OCI-LY7 (cell line): Measurements from ENCODE around the gene RNF5. TPM values are rescaled to one million over a fixed set of nuclear protein-coding genes. Genes with fewer than 3 reads are reported as not detected.
A peak's percentile ranks its signal among the peaks of the same experiment; 100 is the strongest.

Experiments
- BruUV-seq: library from RNA; stranded (reverse); fragments of 400-500 nt; replicated peaks from 2 replicates; lab custom pipeline; 2021; lab: Mats Ljungman, UMichigan
- CTCF ChIA-PET: fragments of 300-600 bp; sonication (Branson Sonifier 250); formaldehyde crosslinking; loops from one replicate; lab custom pipeline; 2022; ENCODE audit warnings: antibody characterized with exemption; ENCODE audit not compliant: unreplicated experiment; lab: Charles Lee
- POLR2A ChIA-PET: fragments of 300-600 bp; sonication (Branson Sonifier 250); formaldehyde crosslinking; loops from one replicate; lab custom pipeline; 2022; ENCODE audit warnings: antibody characterized with exemption; lab: Charles Lee
- DNase-seq: peaks from one replicate; pipeline ENCODE4 v3.0.0-alpha.2; 2015; ENCODE audit warnings: low spot score
- H2AFZ ChIP-seq: fragments of 200-600 bp; sonication (generic), shearing (Covaris generic); 2 replicates; pipeline ENCODE4 v1.6.1; 2014; ENCODE audit warnings: mild to moderate bottlenecking, antibody characterized with exemption, low read length, moderate library complexity
- H3K27ac ChIP-seq: fragments of 200-600 bp; sonication (generic); 2 replicates; pipeline ENCODE4 v1.5.1; 2014; ENCODE audit warnings: mixed run types, low read depth, mild to moderate bottlenecking, moderate library complexity, low read length, inconsistent platforms; ENCODE audit not compliant: poor library complexity, severe bottlenecking
- H3K36me3 ChIP-seq: fragments of 200-600 bp; sonication (generic); 2 replicates; pipeline ENCODE4 v1.6.1; 2014; ENCODE audit warnings: mild to moderate bottlenecking, antibody characterized with exemption, low read length, moderate library complexity, mixed read lengths; ENCODE audit not compliant: insufficient read depth
- H3K4me1 ChIP-seq: fragments of 200-600 bp; sonication (generic); 2 replicates; pipeline ENCODE4 v1.5.1; 2014; ENCODE audit warnings: mild to moderate bottlenecking, low read length; ENCODE audit not compliant: insufficient read depth, poor library complexity, severe bottlenecking
- H3K4me2 ChIP-seq: fragments of 200-600 bp; sonication (generic); 2 replicates; pipeline ENCODE4 v1.6.1; 2014; ENCODE audit warnings: mild to moderate bottlenecking, low read length
- H3K4me3 ChIP-seq: fragments of 200-600 bp; sonication (generic); 2 replicates; pipeline ENCODE4 v1.5.1; 2014; ENCODE audit warnings: mild to moderate bottlenecking, low read depth, low read length; ENCODE audit not compliant: poor library complexity, severe bottlenecking
- H3K79me2 ChIP-seq: fragments of 200-600 bp; sonication (generic); 2 replicates; pipeline ENCODE4 v1.6.1; 2016; ENCODE audit warnings: low read depth, mild to moderate bottlenecking, low read length, moderate library complexity, mixed read lengths; ENCODE audit not compliant: insufficient read depth
- H3K9me2 ChIP-seq: fragments of 200-600 bp; sonication (generic); 2 replicates; pipeline ENCODE4 v1.6.1; 2016; ENCODE audit warnings: mild to moderate bottlenecking, low read length, mixed read lengths; ENCODE audit not compliant: insufficient read depth
- H3K9me3 ChIP-seq: fragments of 200-600 bp; sonication (generic); 2 replicates; pipeline ENCODE4 v1.6.1; 2014; ENCODE audit warnings: mild to moderate bottlenecking, mixed run types, low read length, mixed read lengths
- H4K20me1 ChIP-seq: fragments of 200-600 bp; sonication (generic); 2 replicates; pipeline ENCODE4 v1.6.1; 2014; ENCODE audit warnings: mild to moderate bottlenecking, antibody characterized with exemption, low read length, moderate library complexity, mixed read lengths; ENCODE audit not compliant: insufficient read depth
- EZH2phosphoT487 ChIP-seq: fragments of 200-600 bp; sonication (generic); IDR thresholded peaks from 2 replicates; pipeline ENCODE4 v1.6.1; 2018; ENCODE audit warnings: low read depth, borderline replicate concordance, mild to moderate bottlenecking, mixed run types, antibody characterized with exemption, low read length, moderate library complexity, mixed read lengths
- intact Hi-C: fragments of 100-400 bp; cut with micrococcal nuclease; formaldehyde crosslinking; loops from one replicate; pipeline ENCODE4 v1.10.0; 2022; ENCODE audit not compliant: unreplicated experiment
- total RNA-seq, 2 experiments: library from RNA; depleted of rRNA in 1 of 2; stranded (reverse); fragments of >200 nt in 1 of 2; shearing (Covaris generic) in 1 of 2; gene quantifications; 2 replicates each; pipeline ENCODE4 v1.2.3, GENCODE V29; 2014 to 2022
- TF ChIP-seq, protein P1 (sequence below): fragments of 200-600 bp; sonication (generic); conservative IDR thresholded peaks from 2 replicates; pipeline ENCODE4 v1.5.1; 2014; ENCODE audit warnings: mild to moderate bottlenecking, antibody characterized with exemption, low read length, moderate library complexity, mixed read lengths

RNF5 gene
- total RNA-seq, 2 experiments from 2014 or later, result 50.6 to 59.9 TPM

DNA sequence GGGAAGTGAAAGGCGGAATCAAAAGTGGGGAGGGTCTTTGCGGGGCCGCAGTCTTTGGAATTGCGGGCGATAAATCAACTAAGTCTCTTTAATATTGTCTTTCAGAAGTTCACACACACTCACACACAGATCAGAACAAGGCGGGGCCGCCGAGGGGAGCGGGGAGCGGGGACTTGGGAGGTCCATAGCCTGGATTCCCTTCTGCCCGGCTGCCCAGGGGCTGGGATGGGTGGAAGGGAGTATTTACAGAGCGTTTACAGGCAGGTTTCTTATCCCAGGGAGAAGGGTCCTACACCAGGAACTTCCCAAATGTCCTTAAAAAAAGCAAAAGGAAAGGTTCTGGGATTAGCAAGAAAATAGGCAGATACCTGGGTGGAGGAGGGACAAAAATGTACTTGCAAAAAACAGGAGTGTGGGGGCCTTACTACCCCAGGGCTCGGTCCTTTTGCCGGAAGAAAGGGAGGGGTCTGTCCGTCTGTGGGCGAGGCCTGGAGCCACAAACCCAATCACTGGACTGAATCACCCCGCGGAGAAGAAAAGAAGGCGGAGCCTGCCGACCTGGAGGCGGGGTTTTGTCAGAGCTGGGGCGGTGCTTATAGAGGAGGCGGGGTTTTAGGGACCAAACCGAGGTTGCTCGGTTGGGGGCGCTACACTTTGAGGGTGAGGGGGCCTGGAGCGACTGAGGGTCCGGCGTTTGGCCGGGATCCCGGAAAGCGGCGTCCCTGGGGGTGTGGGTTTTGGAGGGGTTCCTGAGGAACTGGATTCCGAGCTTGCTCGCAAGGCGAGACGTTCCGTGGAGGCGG, 29.7 kb upstream of the RNF5 start:
- Histone ChIP-seq H3K9me2 (no peaks in the 10 kb centered on the region), H3K36me3 (no peaks in the 10 kb centered on the region), H3K27ac (no peak overlapping the region), H3K4me3 (no peak overlapping the region), H3K9me3 (no peaks in the 10 kb centered on the region), H3K79me2 (no peaks in the 10 kb centered on the region), H4K20me1 (no peaks in the 10 kb centered on the region), H2AFZ (no peak overlapping the region), H3K4me1 (peaks cover 9% of the 10 kb centered on the region), H3K4me2 (no peak overlapping the region)
- no TSS peak for BruUV-seq
- intact Hi-C loops, result no loop called here
- ChIA-PET CTCF (no interaction called here), POLR2A (no interaction called here)
- DNase-seq, result no peak
- TF ChIP-seq EZH2phosphoT487, result no peak
- TF ChIP-seq, protein P1, sequence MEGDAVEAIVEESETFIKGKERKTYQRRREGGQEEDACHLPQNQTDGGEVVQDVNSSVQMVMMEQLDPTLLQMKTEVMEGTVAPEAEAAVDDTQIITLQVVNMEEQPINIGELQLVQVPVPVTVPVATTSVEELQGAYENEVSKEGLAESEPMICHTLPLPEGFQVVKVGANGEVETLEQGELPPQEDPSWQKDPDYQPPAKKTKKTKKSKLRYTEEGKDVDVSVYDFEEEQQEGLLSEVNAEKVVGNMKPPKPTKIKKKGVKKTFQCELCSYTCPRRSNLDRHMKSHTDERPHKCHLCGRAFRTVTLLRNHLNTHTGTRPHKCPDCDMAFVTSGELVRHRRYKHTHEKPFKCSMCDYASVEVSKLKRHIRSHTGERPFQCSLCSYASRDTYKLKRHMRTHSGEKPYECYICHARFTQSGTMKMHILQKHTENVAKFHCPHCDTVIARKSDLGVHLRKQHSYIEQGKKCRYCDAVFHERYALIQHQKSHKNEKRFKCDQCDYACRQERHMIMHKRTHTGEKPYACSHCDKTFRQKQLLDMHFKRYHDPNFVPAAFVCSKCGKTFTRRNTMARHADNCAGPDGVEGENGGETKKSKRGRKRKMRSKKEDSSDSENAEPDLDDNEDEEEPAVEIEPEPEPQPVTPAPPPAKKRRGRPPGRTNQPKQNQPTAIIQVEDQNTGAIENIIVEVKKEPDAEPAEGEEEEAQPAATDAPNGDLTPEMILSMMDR, result 0 out of 2 replicates have a peak, but pooled peaks have one; percentile 15

- no peak overlapping the region for H3K4me2 ChIP-seq
- CTCF ChIA-PET, result no interaction called here
- H4K20me1 ChIP-seq, result no peaks in the 10 kb centered on the region
- peaks cover 12% of the 10 kb centered on the region for H3K4me1 ChIP-seq
- H3K9me2 ChIP-seq, result no peaks in the 10 kb centered on the region
- TF ChIP-seq EZH2phosphoT487, result no peak
- TF ChIP-seq, protein P1, result no peak
- no peaks in the 10 kb centered on the region for H3K79me2 ChIP-seq
- no peaks in the 10 kb centered on the region for H3K9me3 ChIP-seq
- intact Hi-C loops, result no loop called here
- H2AFZ ChIP-seq, result no peak overlapping the region
- DNase-seq, result no peak
- POLR2A ChIA-PET, result no interaction called here
- no peaks in the 10 kb centered on the region for H3K36me3 ChIP-seq
- BruUV-seq, result no TSS peak
- H3K4me3 ChIP-seq, result no peak overlapping the region
- no peak overlapping the region for H3K27ac ChIP-seq
Measured at GRCh38 chr6:32149092-32149755, 29.0 kb upstream of the RNF5 start.
